WI38 (cell line): ENCODE data around the gene UBE2F.

Experiments
- H3K4me3 ChIP-seq: 2 replicates; pipeline ENCODE4 v1.5.1; 2011; ENCODE audit warnings: low read depth, mild to moderate bottlenecking, control low read depth, low read length
- TF ChIP-seq, protein P1 (sequence below): IDR thresholded peaks from 2 replicates; pipeline ENCODE4 v1.5.1; 2012; ENCODE audit warnings: low read depth, mild to moderate bottlenecking, control low read depth, low read length

UBE2F gene

DNA sequence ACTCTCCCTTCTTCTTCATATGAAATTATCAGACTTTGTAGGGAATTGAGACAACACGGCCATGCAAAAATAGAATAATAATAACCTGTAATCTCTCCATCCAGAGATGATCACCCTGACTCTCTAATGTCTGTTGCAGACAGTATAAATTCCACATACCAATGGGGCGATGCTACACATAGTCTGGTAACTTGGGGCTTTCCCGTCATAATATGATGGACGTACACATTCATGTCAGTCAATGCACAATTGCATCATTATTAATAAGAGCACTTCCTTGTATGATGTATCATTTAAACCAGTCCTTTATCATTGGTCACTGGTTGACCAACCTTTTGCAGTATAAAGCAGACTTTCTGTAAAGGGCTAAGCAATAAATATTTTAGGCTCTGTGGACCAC is 54.5 kb downstream of the UBE2F start:
- TF ChIP-seq, protein P1, sequence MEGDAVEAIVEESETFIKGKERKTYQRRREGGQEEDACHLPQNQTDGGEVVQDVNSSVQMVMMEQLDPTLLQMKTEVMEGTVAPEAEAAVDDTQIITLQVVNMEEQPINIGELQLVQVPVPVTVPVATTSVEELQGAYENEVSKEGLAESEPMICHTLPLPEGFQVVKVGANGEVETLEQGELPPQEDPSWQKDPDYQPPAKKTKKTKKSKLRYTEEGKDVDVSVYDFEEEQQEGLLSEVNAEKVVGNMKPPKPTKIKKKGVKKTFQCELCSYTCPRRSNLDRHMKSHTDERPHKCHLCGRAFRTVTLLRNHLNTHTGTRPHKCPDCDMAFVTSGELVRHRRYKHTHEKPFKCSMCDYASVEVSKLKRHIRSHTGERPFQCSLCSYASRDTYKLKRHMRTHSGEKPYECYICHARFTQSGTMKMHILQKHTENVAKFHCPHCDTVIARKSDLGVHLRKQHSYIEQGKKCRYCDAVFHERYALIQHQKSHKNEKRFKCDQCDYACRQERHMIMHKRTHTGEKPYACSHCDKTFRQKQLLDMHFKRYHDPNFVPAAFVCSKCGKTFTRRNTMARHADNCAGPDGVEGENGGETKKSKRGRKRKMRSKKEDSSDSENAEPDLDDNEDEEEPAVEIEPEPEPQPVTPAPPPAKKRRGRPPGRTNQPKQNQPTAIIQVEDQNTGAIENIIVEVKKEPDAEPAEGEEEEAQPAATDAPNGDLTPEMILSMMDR: no peak
- H3K4me3 ChIP-seq: no peak overlapping the region

DNA sequence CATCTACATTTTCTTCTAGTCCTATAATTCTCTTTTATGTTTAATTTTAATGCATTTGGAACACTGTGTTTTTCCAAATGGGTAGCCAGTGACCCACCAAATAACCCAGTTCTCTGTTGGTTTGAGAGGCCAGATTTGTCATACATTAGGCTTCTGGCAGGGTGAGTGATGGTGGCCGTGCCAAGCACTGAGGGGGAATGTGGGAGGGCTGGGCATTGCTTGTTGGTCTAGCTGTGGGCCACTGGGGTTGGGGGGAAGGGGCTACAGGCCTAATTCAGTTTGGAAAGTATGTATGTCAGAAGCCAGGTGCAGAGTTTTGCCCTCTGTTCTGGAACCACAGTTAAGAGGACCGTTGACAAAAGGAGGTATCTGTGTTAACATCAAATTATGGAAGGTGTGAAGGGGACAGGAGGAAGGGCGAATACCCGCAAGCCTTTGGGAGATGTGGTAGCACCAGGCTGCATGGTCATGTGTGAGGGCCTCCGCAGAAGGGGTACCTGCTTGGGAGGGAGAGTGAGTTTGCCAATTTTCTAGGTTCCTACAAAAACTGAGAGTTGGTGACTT is 55.9 kb downstream of the UBE2F start:
- H3K4me3 ChIP-seq: no peak overlapping the region
- TF ChIP-seq, protein P1: no peak

DNA sequence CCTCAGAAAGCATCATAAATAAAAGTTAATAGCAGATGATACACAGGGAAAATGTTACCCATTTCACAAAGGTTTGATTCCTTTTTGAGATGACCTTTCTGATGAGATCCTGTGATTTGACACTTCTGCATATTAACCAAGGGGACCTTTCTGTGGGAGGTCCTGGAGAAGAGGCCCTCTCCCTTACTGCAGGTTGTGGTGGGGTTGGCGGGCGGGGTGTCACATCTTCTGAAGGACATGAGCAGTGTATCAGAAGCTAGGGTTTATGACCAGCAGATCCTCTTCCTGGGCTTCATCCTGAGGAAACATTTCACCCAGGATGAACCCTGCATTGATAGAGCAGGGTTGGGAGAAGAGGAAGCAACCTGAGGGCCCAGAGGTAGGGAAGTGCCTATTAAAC is 56.8 kb downstream of the UBE2F start:
- TF ChIP-seq, protein P1: no peak
- H3K4me3 ChIP-seq: no peak overlapping the region

DNA sequence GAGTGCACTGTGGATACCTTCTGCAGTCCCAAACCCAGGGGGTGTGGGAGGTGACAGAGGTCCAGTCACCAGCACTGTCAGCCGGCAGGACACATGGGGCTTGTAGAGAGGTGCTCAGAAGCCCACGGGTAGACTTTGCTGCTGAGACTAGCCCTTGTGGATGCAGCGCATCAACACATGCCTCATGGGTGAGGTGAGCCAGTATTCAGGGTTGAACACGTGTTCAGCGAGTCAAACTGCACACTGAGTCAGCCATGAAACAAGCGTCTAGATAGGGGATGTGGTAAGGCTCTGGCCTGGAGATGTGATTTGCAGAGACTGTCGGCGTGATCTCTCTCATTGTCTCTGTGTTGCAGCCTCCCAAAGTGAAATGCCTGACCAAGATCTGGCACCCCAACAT is 58.2 kb downstream of the UBE2F start:
- H3K4me3 ChIP-seq: no peak overlapping the region
- TF ChIP-seq, protein P1: no peak

DNA sequence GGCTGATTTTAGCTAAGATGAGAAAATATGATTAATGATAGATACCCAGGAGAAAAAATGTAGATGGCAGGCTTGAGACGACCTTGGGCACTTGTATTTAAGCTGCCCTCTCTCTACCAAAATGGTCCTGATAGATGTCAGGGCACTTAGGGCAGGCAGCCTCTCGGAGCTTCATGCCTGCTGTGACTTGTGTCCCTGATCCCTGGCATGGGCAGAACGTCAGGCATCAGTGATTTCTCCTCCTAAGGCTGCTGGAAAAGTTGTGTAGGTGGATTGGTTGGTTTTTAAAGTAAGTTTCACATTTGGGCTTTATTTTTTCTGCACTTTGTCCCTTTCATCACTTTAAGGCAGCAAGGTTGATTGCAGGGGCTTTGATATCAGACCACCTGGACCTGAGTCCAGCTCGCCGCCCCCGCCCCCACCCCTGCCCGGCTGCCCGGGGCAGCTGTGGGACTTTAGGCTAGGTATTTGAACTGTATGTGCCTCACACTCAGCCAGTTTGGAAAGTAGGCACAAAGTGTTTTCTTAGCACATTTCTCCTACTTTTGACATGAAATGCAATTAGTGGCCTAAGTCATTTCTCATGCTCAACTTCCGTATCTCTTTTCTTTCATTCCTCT is 59.0 kb downstream of the UBE2F start:
- TF ChIP-seq, protein P1: no peak
- no peak overlapping the region for H3K4me3 ChIP-seq

DNA sequence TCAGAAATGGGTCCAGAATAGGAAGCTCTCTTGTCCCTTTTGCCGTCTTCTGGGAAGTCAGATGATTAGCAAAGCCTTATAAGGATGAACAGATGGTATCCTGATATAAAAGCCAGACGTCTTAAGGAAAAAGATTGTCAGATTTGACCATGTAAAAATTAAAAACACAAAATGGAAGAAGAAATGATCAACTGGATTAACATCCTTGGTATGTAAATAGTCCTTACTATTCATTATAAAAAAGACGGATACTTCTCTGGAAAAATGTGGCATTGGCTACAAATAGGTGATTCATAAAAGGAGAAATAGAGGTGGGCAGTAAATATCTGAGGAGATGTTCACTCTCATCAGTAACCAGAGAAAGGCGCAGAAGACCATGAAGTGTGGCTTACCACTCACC is 60.2 kb downstream of the UBE2F start:
- H3K4me3 ChIP-seq: no peak overlapping the region
- TF ChIP-seq, protein P1: no peak

DNA sequence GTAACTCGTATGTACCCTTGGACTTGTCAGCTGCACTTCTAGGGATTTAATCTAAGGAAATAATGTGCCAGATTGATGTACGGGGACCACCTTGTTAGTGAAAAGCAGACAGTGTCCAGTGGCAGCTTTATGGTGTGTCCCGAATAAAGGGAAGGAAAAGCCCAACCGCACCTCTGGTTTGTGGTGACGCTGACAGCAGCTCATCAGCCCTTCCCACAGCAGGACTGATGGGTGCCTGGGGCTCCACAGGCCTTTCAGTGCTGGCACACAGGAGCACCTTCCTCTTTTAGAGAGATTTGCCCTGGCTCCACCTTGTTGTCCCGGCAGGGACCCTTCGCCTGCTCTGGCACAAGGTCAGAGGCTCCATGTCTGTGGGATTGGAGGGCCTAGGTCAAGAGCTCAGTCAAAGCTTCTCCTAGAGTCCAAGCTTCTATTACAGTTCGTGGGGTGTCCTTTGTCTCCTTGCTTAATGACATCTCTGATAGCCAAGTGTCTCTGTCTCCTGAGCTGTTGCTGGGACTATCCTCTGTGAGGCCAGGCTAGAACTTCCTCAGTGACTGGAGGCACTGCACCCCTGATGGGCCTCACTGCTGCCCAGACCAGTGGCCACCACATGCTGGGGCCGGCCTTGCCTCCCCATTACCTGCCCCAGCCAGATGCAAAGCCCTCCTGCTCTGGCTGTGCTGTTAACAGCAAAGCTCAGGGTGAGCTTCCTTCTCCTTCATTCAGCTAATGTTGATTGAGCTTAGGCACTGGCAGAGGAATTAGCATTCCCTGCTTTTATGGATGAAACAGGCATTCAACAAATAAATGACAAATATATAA is 61.0 kb downstream of the UBE2F start:
- H3K4me3 ChIP-seq: no peak overlapping the region
- TF ChIP-seq, protein P1: no peak
